Activated CD8-positive, alpha-beta memory T cell treated with anti-CD3 and anti-CD28 coated beads, Interleukin-2, amount 10 ng/mL, durations not matched to agents 7 days and 5 days (primary cell): Measurements from ENCODE around the gene LRBA. TPM values are rescaled to one million over a fixed set of nuclear protein-coding genes. Genes with fewer than 3 reads are reported as not detected.

Source experiments
- ATAC-seq: fragments of 150-1000 bp; cut with Tn5 transposase; one replicate; pipeline ENCODE4 v1.10.0; 2021; ENCODE audit warnings: moderate library complexity
- CTCF ChIA-PET: fragments of 350-600 bp; sonication (Branson Sonifier 250); formaldehyde crosslinking; loops from one replicate; lab custom pipeline; 2021; ENCODE audit warnings: antibody characterized with exemption; lab: Charles Lee
- DNase-seq: peaks from one replicate; pipeline ENCODE4 v3.0.0-alpha.2; 2020
- H3K27ac Mint-ChIP-seq: one replicate; pipeline ENCODE4 v1.8.0; 2021; ENCODE audit warnings: mild to moderate bottlenecking, mixed read lengths
- H3K27me3 Mint-ChIP-seq: one replicate; pipeline ENCODE4 v1.8.0; 2021; ENCODE audit warnings: mixed read lengths
- H3K36me3 Mint-ChIP-seq: one replicate; pipeline ENCODE4 v1.8.0; 2021; ENCODE audit warnings: mild to moderate bottlenecking, mixed read lengths
- H3K4me1 Mint-ChIP-seq: one replicate; pipeline ENCODE4 v1.8.0; 2021; ENCODE audit warnings: mixed read lengths
- H3K4me3 Mint-ChIP-seq: one replicate; pipeline ENCODE4 v1.8.0; 2021; ENCODE audit warnings: mild to moderate bottlenecking, moderate library complexity, mixed read lengths
- H3K9me3 Mint-ChIP-seq: one replicate; pipeline ENCODE4 v1.8.0; 2022; ENCODE audit warnings: low read depth, mixed read lengths
- total RNA-seq, 2 experiments: library from RNA; stranded (reverse); gene quantifications; one replicate each; pipeline ENCODE4 v1.2.3, GENCODE V29; 2021

Gene LRBA
- total RNA-seq, 2 experiments from 2014 or later: 59.2 to 60.2 TPM

- H3K4me1 Mint-ChIP-seq: no peaks in the 10 kb centered on the region
- no peak for DNase-seq
- no peak overlapping the region for H3K4me3 Mint-ChIP-seq
- no peak for ATAC-seq
- no peak overlapping the region for H3K27ac Mint-ChIP-seq
- H3K36me3 Mint-ChIP-seq: no peaks in the 10 kb centered on the region
- H3K27me3 Mint-ChIP-seq: no peaks in the 10 kb centered on the region
- CTCF ChIA-PET: no interaction called here
- no peaks in the 10 kb centered on the region for H3K9me3 Mint-ChIP-seq
These were observed 683.0 kb downstream of the LRBA start for GRCh38 chr4:150332086-150332485.

GRCh38 chr4:150329373-150329772 is 685.7 kb downstream of the LRBA start:
- H3K27ac Mint-ChIP-seq: no peak overlapping the region
- no peaks in the 10 kb centered on the region for H3K9me3 Mint-ChIP-seq
- no peak for ATAC-seq
- peaks cover 5% of the 10 kb centered on the region for H3K36me3 Mint-ChIP-seq
- CTCF ChIA-PET: no interaction called here
- peaks cover 7% of the 10 kb centered on the region for H3K4me1 Mint-ChIP-seq
- H3K4me3 Mint-ChIP-seq: no peak overlapping the region
- no peak for DNase-seq
- no peaks in the 10 kb centered on the region for H3K27me3 Mint-ChIP-seq

- peaks cover 7% of the 10 kb centered on the region for H3K4me1 Mint-ChIP-seq
- no peak overlapping the region for H3K27ac Mint-ChIP-seq
- no peaks in the 10 kb centered on the region for H3K9me3 Mint-ChIP-seq
- CTCF ChIA-PET: no interaction called here
- no peak for ATAC-seq
- H3K27me3 Mint-ChIP-seq: no peaks in the 10 kb centered on the region
- H3K4me3 Mint-ChIP-seq: no peak overlapping the region
- H3K36me3 Mint-ChIP-seq: peaks cover 6% of the 10 kb centered on the region
- no peak for DNase-seq
These were observed 686.6 kb downstream of the LRBA start for GRCh38 chr4:150328496-150328895.

- H3K9me3 Mint-ChIP-seq: no peaks in the 10 kb centered on the region
- peaks cover 7% of the 10 kb centered on the region for H3K4me1 Mint-ChIP-seq
- no peak for ATAC-seq
- DNase-seq: no peak
- no peaks in the 10 kb centered on the region for H3K27me3 Mint-ChIP-seq
- H3K4me3 Mint-ChIP-seq: no peak overlapping the region
- CTCF ChIA-PET: no interaction called here
- no peak overlapping the region for H3K27ac Mint-ChIP-seq
- H3K36me3 Mint-ChIP-seq: peaks cover 6% of the 10 kb centered on the region
These were observed 687.8 kb downstream of the LRBA start for GRCh38 chr4:150327262-150327780.

GRCh38 chr4:150325872-150326271 is 689.2 kb downstream of the LRBA start:
- Mint-ChIP-seq H3K36me3 (peaks cover 10% of the 10 kb centered on the region), H3K4me3 (no peak overlapping the region), H3K9me3 (no peaks in the 10 kb centered on the region), H3K27me3 (no peaks in the 10 kb centered on the region), H3K27ac (no peak overlapping the region), H3K4me1 (peaks cover 7% of the 10 kb centered on the region)
- no peak for ATAC-seq
- no peak for DNase-seq
- CTCF ChIA-PET: no interaction called here

GRCh38 chr4:150323406-150324325 is 691.4 kb downstream of the LRBA start:
- H3K4me3 Mint-ChIP-seq: no peak overlapping the region
- no peak overlapping the region for H3K27ac Mint-ChIP-seq
- H3K4me1 Mint-ChIP-seq: peaks cover 7% of the 10 kb centered on the region
- DNase-seq (no peak), ATAC-seq (no peak)
- CTCF ChIA-PET: no interaction called here
- H3K27me3 Mint-ChIP-seq: no peaks in the 10 kb centered on the region
- H3K36me3 Mint-ChIP-seq: peaks cover 10% of the 10 kb centered on the region
- no peaks in the 10 kb centered on the region for H3K9me3 Mint-ChIP-seq

- Mint-ChIP-seq H3K4me3 (no peak overlapping the region), H3K36me3 (peaks cover 12% of the 10 kb centered on the region), H3K27me3 (no peaks in the 10 kb centered on the region), H3K9me3 (no peaks in the 10 kb centered on the region), H3K4me1 (peaks cover 7% of the 10 kb centered on the region), H3K27ac (no peak overlapping the region)
- DNase-seq (no peak), ATAC-seq (no peak)
- CTCF ChIA-PET: no interaction called here
These were observed 692.4 kb downstream of the LRBA start for GRCh38 chr4:150322646-150323045.

GRCh38 chr4:150321113-150321512 is 694.0 kb downstream of the LRBA start:
- H3K4me3 Mint-ChIP-seq: no peak overlapping the region
- H3K36me3 Mint-ChIP-seq: peaks cover 16% of the 10 kb centered on the region
- no peak for DNase-seq
- no peaks in the 10 kb centered on the region for H3K9me3 Mint-ChIP-seq
- H3K27me3 Mint-ChIP-seq: no peaks in the 10 kb centered on the region
- peaks cover 2% of the 10 kb centered on the region for H3K4me1 Mint-ChIP-seq
- no peak for ATAC-seq
- no peak overlapping the region for H3K27ac Mint-ChIP-seq
- CTCF ChIA-PET: no interaction called here

- H3K36me3 Mint-ChIP-seq: peaks cover 12% of the 10 kb centered on the region
- H3K9me3 Mint-ChIP-seq: no peaks in the 10 kb centered on the region
- CTCF ChIA-PET: no interaction called here
- no peaks in the 10 kb centered on the region for H3K4me1 Mint-ChIP-seq
- no peak overlapping the region for H3K4me3 Mint-ChIP-seq
- ATAC-seq (no peak), DNase-seq (no peak)
- no peak overlapping the region for H3K27ac Mint-ChIP-seq
- no peaks in the 10 kb centered on the region for H3K27me3 Mint-ChIP-seq
These were observed 696.1 kb downstream of the LRBA start for GRCh38 chr4:150318971-150319370.

GRCh38 chr4:150318527-150318926 is 696.6 kb downstream of the LRBA start:
- CTCF ChIA-PET: interaction anchor here (0.8 kb wide), 1 partner anchor 549 kb away, joined by 3 read pairs; no protein-coding TSS in a partner anchor
- Mint-ChIP-seq H3K27me3 (no peaks in the 10 kb centered on the region), H3K4me3 (no peak overlapping the region), H3K9me3 (no peaks in the 10 kb centered on the region), H3K4me1 (no peaks in the 10 kb centered on the region), H3K36me3 (peaks cover 12% of the 10 kb centered on the region), H3K27ac (no peak overlapping the region)
- ATAC-seq (no peak), DNase-seq (no peak)

GRCh38 chr4:150316332-150317205 is 698.5 kb downstream of the LRBA start:
- no peaks in the 10 kb centered on the region for H3K9me3 Mint-ChIP-seq

GRCh38 chr4:150315691-150316090 is 699.4 kb downstream of the LRBA start:
- ATAC-seq (no peak), DNase-seq (no peak)
- Mint-ChIP-seq H3K27ac (no peak overlapping the region), H3K36me3 (peaks cover 12% of the 10 kb centered on the region), H3K4me3 (no peak overlapping the region), H3K9me3 (no peaks in the 10 kb centered on the region), H3K4me1 (no peaks in the 10 kb centered on the region), H3K27me3 (no peaks in the 10 kb centered on the region)
- CTCF ChIA-PET: no interaction called here

More at GRCh38 chr4:150316332-150317205, 698.5 kb downstream of the LRBA start:
- Mint-ChIP-seq H3K27ac (no peak overlapping the region), H3K36me3 (peaks cover 16% of the 10 kb centered on the region), H3K27me3 (no peaks in the 10 kb centered on the region), H3K4me1 (no peaks in the 10 kb centered on the region), H3K4me3 (no peak overlapping the region)
- ATAC-seq (no peak), DNase-seq (no peak)
- CTCF ChIA-PET: no interaction called here

GRCh38 chr4:150315175-150315574 is 699.9 kb downstream of the LRBA start:
- H3K27me3 Mint-ChIP-seq: no peaks in the 10 kb centered on the region
- peaks cover 12% of the 10 kb centered on the region for H3K36me3 Mint-ChIP-seq
- no peak overlapping the region for H3K4me3 Mint-ChIP-seq
- no peak overlapping the region for H3K27ac Mint-ChIP-seq
- no peaks in the 10 kb centered on the region for H3K9me3 Mint-ChIP-seq
- no peak for ATAC-seq
- CTCF ChIA-PET: no interaction called here
- no peak for DNase-seq
- H3K4me1 Mint-ChIP-seq: no peaks in the 10 kb centered on the region
